ENCODE data around the gene SCYL2. TPM values are rescaled to one million over a fixed set of nuclear protein-coding genes. Genes with fewer than 3 reads are reported as not detected.

SCYL2 gene
- total RNA-seq, 1 donor from 2014 or later: 38.7 TPM

DNA sequence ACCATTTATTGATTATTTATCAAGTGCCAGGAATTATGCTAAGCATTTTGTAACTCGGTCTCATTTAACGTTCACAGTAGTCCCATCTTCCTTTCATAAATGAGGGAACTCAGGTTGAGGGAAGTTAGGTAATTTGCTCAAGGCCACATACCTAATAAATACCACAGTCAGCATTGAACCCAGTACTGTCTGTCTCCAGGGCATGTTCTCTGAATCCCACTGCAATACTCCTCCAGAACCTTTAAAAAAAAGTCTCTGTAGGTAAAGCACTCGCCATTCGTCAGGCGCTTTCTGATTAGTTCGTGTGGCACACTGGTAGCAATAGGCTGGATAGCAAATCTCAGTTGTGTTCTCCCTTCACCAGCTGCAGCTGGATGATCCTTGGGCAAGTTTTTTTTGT, 104.2 kb downstream of the SCYL2 start:
- Mint-ChIP-seq H3K27ac (no peak overlapping the region), H3K27me3 (peaks cover 18% of the 10 kb centered on the region), H3K9me3 (no peaks in the 10 kb centered on the region), H3K36me3 (ENCODE audit: low read depth) (no peaks in the 10 kb centered on the region), H3K4me1 (no peaks in the 10 kb centered on the region), H3K4me3 (no peak overlapping the region)
- no peak for ATAC-seq (ENCODE audit: low read depth)
- ChIA-PET CTCF (no interaction called here), POLR2A (no interaction called here)
- no peak for DNase-seq
- intact Hi-C loops (cut with micrococcal nuclease): no loop called here
- TF ChIP-seq, protein P1, sequence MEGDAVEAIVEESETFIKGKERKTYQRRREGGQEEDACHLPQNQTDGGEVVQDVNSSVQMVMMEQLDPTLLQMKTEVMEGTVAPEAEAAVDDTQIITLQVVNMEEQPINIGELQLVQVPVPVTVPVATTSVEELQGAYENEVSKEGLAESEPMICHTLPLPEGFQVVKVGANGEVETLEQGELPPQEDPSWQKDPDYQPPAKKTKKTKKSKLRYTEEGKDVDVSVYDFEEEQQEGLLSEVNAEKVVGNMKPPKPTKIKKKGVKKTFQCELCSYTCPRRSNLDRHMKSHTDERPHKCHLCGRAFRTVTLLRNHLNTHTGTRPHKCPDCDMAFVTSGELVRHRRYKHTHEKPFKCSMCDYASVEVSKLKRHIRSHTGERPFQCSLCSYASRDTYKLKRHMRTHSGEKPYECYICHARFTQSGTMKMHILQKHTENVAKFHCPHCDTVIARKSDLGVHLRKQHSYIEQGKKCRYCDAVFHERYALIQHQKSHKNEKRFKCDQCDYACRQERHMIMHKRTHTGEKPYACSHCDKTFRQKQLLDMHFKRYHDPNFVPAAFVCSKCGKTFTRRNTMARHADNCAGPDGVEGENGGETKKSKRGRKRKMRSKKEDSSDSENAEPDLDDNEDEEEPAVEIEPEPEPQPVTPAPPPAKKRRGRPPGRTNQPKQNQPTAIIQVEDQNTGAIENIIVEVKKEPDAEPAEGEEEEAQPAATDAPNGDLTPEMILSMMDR (IDR thresholded peaks at IDR 0.05): no peak

DNA sequence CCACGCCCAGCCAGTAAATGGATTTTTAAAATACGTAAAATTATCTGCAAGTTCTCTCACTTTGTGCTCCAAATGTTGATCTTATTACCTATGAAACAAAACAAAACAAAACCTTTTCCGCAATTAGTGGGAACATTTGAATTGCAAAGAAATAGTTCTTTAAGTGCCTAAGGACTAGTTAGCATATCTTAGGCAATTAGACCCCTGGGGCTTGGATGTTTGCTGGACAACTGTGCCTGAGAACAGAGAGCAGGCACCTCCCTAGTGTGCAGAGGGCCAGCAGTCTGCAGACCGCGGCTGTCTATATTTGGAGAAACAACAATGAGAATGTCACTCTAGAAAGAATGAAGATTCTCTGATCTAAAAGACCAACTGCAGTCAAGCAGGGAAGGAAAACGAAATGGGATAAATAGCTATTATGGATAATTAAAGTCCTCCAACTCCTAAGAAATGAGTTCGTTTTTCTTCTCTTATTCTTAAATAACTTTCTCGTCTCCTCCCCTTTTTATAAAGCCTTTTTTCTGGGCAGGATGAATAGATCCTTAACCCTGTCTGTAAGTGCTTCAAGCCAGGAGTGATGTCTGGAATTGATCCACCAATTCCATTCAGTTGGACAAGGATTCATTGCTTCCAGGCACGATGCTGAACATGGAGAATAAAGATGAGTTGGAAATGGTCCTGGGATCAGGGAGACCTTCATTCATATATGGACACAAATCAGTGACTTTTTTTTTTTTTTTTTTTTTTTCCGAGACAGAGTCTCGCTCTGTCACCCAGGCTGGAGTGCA, 106.1 kb downstream of the SCYL2 start:
- DNase-seq (no peak), ATAC-seq (ENCODE audit: low read depth) (no peak)
- TF ChIP-seq, protein P1 (IDR thresholded peaks at IDR 0.05): no peak
- intact Hi-C loops (cut with micrococcal nuclease): no loop called here
- Mint-ChIP-seq H3K36me3 (ENCODE audit: low read depth) (no peaks in the 10 kb centered on the region), H3K4me3 (no peak overlapping the region), H3K4me1 (no peaks in the 10 kb centered on the region), H3K27me3 (peaks cover 18% of the 10 kb centered on the region), H3K27ac (no peak overlapping the region), H3K9me3 (no peaks in the 10 kb centered on the region)
- POLR2A ChIA-PET: no interaction called here
- CTCF ChIA-PET: no interaction called here

DNA sequence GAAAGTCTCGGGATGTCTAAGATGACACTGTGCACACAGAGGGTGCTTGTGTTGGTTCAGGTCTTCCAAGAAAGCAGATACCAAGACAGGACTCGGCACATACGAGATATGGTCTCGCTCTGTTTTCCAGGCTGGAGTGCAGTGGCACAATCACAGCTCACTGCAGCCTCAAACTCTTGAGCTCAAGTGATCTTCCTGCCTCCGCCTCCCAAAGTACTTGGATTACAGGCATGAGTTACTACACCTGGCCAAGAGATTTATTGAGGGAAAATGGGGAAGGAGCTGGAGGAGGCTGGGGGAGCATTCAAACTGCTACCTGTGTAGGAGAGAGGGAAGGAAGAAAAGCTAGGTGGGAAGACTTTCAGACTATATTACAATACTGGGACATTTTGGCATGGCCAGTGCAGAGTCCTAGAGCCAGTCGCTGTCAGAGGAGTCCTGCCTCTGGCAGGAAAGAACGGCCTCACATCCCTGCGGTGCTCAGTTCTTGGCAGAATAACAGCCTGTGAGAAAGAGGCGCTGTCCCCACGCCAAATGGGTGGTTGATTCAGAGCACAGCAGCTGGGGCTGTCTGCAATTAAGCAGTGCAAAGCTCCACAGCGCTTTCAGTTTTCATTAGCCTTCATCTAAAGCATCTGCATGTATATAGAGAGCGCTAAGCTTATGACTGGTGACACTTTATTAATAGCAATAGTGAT, 108.2 kb downstream of the SCYL2 start:
- intact Hi-C loops (cut with micrococcal nuclease): no loop called here
- ATAC-seq (ENCODE audit: low read depth) (no peak), DNase-seq (no peak)
- ChIA-PET POLR2A (no interaction called here), CTCF (no interaction called here)
- no peaks in the 10 kb centered on the region for H3K36me3 Mint-ChIP-seq (ENCODE audit: low read depth)
- H3K27me3 Mint-ChIP-seq: peaks cover 12% of the 10 kb centered on the region
- TF ChIP-seq, protein P1 (IDR thresholded peaks at IDR 0.05): no peak
- no peak overlapping the region for H3K4me3 Mint-ChIP-seq
- H3K27ac Mint-ChIP-seq: no peak overlapping the region
- H3K4me1 Mint-ChIP-seq: no peaks in the 10 kb centered on the region
- H3K9me3 Mint-ChIP-seq: no peaks in the 10 kb centered on the region

DNA sequence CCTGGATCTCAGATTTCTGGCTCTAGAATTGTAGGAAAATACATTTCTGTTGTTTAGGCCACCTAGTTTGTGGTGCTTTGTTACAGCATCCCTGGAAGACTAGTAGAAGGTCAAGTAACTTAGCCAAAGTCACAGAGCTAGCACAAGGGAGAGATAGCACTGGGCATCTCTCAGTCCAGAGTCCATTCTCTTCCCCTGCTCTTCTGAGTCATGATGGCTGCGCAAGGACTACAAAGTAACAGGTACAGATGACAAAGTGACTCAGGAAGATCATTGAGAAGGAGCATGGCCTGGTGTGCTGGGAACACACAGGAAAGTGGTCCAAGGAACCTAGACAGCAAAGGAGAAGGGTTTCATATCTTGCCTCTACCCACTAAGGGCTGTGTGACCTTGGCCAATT, 109.2 kb downstream of the SCYL2 start:
- Mint-ChIP-seq H3K27ac (no peak overlapping the region), H3K4me3 (no peak overlapping the region), H3K4me1 (no peaks in the 10 kb centered on the region), H3K36me3 (ENCODE audit: low read depth) (no peaks in the 10 kb centered on the region), H3K9me3 (no peaks in the 10 kb centered on the region), H3K27me3 (peaks cover 12% of the 10 kb centered on the region)
- ATAC-seq (ENCODE audit: low read depth) (no peak), DNase-seq (no peak)
- intact Hi-C loops (cut with micrococcal nuclease): no loop called here
- TF ChIP-seq, protein P1 (IDR thresholded peaks at IDR 0.05): no peak
- ChIA-PET CTCF (no interaction called here), POLR2A (no interaction called here)

DNA sequence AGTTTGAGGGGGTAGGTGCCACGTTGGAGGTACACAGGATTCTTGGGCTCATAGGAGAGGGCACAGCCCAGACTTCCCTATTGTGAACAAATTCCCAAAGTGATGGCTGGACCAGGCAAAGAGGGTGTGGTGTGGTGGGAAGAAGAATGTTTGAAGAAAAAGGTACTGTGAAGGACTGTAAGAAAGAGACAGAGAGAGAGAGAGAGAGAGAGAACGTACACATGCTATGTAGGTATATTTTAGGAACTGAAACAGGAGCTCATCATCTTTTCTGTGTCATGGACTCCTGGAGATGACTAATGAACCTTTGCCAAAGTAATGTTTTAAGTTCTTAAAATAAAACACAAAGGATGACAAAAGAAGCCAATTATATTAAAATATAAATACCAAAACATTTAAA, 114.4 kb downstream of the SCYL2 start:
- TF ChIP-seq, protein P1 (IDR thresholded peaks at IDR 0.05): no peak
- Mint-ChIP-seq H3K27me3 (no peaks in the 10 kb centered on the region), H3K4me1 (no peaks in the 10 kb centered on the region), H3K4me3 (no peak overlapping the region), H3K27ac (no peak overlapping the region), H3K36me3 (ENCODE audit: low read depth) (no peaks in the 10 kb centered on the region), H3K9me3 (no peaks in the 10 kb centered on the region)
- ChIA-PET POLR2A (interaction anchor here (0.6 kb wide), 1 partner anchor 344 kb away, joined by 3 read pairs; no protein-coding TSS in a partner anchor), CTCF (no interaction called here)
- DNase-seq (no peak), ATAC-seq (ENCODE audit: low read depth) (no peak)
- intact Hi-C loops (cut with micrococcal nuclease): no loop called here

Data from activated B cell treated with CpG ODN at 0.5 μM for 24 hours (primary cell).